SK-MEL-5 (cell line): ENCODE results near the gene VAMP7. TPM values are rescaled to one million over a fixed set of nuclear protein-coding genes. Genes with fewer than 3 reads are reported as not detected.
"Not testable (repeated sequence)": the region's sequence is repeated elsewhere in the genome, so short reads cannot be mapped to it uniquely, and the experiment has no call there.

Experiments
- DNase-seq: peaks from one replicate; pipeline ENCODE4 v3.0.0-alpha.2; 2016; ENCODE audit warnings: low read depth, low spot score
- in situ Hi-C: cut with HindIII; loops from 2 replicates; pipeline ENCODE4 v1.10.0; 2016; ENCODE audit warnings: low sequenced_read_pairs, high pct_unique_total_duplicates, low pct_unique_long_range_greater_than_20kb
- small RNA-seq, 2 experiments: library from RNA; depleted of rRNA; stranded (forward); fragments of <200 nt; gene quantifications; one replicate each; pipeline ENCODE3, GENCODE V24; 2014
- total RNA-seq: library from RNA; depleted of rRNA; stranded (reverse); fragments of >200 nt; shearing (Covaris generic); gene quantifications from 2 replicates; pipeline ENCODE4 v1.2.3, GENCODE V29; 2014; rRNA removed

Gene VAMP7
- total RNA-seq, 1 experiment from 2014 or later: 40.3 TPM

DNA sequence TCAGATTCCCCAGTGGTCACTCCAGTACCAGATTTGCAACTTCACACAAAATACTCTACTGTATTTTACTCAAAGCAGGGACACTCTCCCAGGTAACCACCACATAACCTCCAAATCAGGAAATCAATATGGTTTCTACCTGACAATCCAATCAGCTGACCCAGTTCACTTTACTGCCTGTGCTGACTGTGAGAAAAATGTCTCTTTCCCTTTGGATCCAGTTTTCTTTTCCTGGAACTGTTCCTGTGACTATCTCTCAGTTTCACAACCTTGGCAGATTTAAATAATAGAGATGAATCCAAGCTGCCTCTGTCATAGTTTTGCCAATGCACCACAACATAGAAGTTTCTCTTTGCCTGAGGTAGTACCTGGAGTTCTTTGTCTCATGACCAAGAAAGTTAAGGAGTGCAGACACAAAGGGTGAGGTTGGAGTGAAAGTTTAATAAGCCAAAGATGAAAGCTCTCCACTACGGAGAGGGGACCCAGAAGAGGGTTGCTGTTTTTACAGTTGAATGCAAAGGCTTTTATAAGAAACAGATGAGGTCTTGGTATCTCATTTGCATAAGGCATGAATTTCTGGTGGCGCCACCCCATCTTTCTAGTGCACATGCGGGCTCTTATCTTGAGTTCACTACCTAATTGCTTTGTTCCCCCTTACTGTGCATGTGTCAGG lies 86.6 kb downstream of the VAMP7 start:
- no peak for DNase-seq
- in situ Hi-C loops: no loop called here

DNA sequence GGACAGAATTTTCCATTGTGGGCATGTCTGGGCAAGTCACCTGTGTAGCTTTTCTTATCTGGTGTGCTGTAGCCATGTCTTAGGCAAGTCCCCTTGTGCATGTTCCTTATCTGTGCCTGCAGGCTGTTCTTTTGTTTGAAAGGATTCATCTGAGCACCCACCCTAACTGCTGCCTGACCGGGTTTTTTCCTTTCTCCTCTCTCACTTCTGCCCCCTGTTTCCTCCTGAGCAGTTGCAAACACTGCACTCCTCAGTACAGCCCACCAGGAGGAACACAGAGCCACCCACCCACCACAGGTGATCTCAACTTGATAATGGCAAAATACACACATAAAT lies 87.1 kb downstream of the VAMP7 start:
- DNase-seq: no peak
- in situ Hi-C loops: no loop called here

DNA sequence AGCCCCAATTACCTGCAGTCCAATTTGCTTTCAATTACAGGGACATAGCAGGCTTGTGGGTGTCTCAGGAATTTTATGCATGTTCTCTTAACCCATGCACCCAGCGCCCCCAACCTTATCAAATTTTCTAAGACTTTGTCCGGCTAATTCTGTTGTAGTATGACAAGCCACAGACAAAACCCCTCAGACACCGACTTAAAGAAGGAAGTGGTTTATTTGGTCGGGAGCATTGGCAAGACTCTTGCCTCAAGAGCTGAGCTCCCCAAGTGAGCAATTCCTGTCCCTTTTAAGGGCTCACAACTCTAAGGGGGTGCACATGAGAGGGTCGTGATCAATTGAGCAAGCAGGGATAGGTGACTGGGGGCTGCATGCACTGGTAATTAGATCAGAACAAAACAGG lies 87.6 kb downstream of the VAMP7 start:
- no peak for DNase-seq
- in situ Hi-C loops: no loop called here

DNA sequence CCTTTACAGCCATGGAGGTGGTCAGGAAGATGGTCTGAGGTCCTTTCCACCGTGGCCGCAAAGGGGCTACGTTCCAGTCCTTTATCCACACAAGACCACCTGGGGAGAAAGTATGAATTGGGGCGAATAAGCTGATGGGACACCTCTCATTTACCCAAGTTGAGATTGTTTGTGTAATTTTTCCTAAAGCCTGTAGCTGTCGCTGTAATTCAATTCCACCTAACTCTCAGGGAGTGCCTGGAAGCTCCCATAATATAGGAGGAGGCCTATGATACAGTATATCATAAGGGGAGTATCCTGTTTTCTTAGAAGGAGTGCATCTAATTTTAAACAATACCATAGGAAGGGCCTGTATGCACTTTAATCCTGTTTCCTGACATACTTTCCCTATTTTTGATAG lies 90.5 kb downstream of the VAMP7 start:
- in situ Hi-C loops: not testable (repeated sequence)

DNA sequence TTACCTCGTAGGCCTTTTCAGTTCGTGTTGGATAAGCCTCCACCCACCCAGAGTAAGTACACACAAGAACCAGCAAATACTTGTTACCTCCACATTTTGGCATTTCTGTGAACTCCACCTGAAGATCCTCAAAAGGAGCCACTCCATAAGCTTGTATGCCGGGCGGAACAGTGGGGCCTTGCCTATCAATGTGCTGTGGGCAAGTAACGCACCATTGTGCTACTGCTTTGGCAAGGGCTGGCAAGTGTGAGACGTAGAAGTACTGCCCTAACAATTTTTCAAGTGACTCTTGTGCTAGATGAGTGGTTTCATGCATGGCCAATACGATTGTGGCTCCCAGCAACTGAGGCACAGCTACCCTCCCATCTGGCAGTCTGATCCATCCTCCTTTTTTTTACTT lies 91.1 kb downstream of the VAMP7 start:
- in situ Hi-C loops, DNase-seq: not testable (repeated sequence)

More for the DNA sequence above, 90.5 kb downstream of the VAMP7 start:
- peak; percentile 25 for DNase-seq

DNA sequence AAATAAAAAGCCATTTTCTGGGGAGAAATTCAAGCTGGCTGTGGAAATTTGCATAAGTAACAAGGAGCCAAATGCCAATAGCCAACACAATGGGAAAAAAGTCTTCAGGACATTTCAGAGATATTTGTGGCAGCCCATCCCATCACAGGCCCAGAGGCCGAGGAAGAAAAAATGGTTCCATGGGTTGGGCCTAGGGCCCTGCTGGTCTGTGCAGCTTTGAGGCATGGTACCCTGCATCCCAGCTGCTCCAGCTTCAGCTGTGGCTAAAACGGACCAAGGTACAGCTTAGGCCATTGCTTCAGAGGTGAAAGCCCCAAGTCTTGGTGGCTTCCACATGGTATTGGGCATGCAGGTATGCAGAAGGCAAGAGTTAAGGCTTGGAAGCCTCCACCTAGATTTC lies 102.2 kb downstream of the VAMP7 start:
- in situ Hi-C loops: no loop called here
- DNase-seq: no peak

DNA sequence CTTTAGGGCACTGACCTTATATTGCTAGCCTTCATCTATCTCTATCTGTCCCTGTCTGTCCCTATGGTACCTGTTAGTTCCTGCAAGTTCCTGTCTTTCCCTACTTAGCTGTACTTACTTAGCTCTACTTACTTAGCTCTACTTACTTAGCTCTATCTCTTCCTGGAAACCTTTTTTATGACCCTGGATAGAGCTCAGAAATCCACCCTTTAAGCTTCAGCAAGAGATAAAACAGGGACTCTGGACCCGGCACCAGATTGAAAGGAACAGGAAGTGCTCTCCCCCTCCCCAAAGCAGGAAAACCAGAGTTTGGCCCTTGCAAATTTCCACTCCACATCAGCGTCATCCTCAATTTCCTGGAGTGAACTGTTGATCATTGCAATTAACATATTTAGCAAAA lies 104.1 kb downstream of the VAMP7 start:
- DNase-seq: no peak
- in situ Hi-C loops: no loop called here

DNA sequence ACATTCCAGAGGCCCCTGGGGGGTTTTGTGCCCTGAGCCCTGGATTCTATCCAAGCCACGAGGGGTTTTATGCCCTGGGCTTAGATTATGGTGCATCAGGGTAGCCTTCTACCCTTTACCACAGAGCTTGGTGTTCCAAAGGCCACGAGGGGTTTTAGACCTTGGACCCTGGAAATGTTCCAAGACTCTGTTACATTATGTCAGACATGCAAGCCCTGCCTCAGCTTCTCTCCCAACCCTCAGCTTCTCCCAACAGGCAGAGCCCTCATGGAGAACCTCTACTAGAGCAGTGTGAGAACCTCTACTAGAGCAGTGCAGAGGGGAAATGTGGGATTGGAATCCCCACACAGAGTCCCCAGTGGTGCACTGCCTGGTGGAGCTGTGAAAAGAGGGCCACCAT lies 105.8 kb downstream of the VAMP7 start:
- in situ Hi-C loops, DNase-seq: not testable (repeated sequence)

DNA sequence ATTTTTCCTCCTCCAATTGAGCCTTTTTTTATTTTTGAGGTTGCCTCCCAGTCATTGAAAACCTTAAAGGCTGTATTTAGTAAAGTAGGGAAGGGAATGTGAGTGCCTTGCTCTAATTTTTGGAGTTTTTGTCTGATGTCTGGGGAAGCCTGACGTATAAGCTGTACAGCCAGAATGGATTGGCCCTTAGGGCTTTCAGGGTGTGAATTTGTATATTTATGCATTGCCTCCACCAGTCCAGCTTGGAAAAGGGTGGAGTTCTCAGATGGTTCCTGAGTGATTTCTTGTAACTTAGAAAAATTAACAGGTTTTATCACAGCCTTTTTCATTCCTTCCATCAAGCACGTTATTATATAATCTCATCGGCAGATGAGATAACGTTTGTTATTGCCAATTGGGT lies 107.7 kb downstream of the VAMP7 start:
- in situ Hi-C loops: no loop called here
- DNase-seq: no peak

Small RNAs within 50 kb of the gene (small RNA-seq; reads per million reads assigned to genes)
- gene DPH3P2: 0 reads per million in 2 experiments

Other genes starting within 250 kb of the VAMP7 start
- gene IL9R, start 116.4 kb downstream of the VAMP7 start, total RNA-seq: 0.16 TPM in 1 of 2 replicates, not detected in the other